Muscle of leg (tissue), 11 donors: ENCODE results near the gene UBE2F. TPM values are rescaled to one million over a fixed set of nuclear protein-coding genes. Genes with fewer than 3 reads are reported as not detected.
A peak's percentile ranks its signal among the peaks of the same experiment; 100 is the strongest.

Source experiments
- DNase-seq: peaks from one replicate; pipeline ENCODE4 v3.0.0; 2013
- H3K27ac ChIP-seq: one replicate; pipeline ENCODE4 v1.5.1; 2013; ENCODE audit warnings: mild to moderate bottlenecking, low read length, control low read depth
- H3K27me3 ChIP-seq: one replicate; pipeline ENCODE4 v1.6.1; 2013; ENCODE audit warnings: low read length; ENCODE audit not compliant: control insufficient read depth, insufficient read depth
- H3K36me3 ChIP-seq: one replicate; pipeline ENCODE4 v1.6.1; 2013; ENCODE audit warnings: low read length; ENCODE audit not compliant: control insufficient read depth, insufficient read depth
- H3K4me1 ChIP-seq: one replicate; pipeline ENCODE4 v1.6.1; 2013; ENCODE audit warnings: low read length; ENCODE audit not compliant: control insufficient read depth, insufficient read depth
- H3K4me3 ChIP-seq: one replicate; pipeline ENCODE4 v1.5.1; 2013; ENCODE audit warnings: low read length, control low read depth
- H3K9me3 ChIP-seq: replicated peaks from 2 replicates; pipeline ENCODE4 v1.6.1; 2013; ENCODE audit warnings: low read depth, low read length; ENCODE audit not compliant: control insufficient read depth
- WGBS: methylation state at CpG from one replicate; pipeline ENCODE4 v1.1.5; 2013; ENCODE audit warnings: missing lambda C conversion rate; ENCODE audit not compliant: insufficient coverage; 5-methylcytosine and 5-hydroxymethylcytosine counted together
- polyA plus RNA-seq, 8 donors: library from polyadenylated mRNA; unstranded; fragments of 120-200 nt; gene quantifications; one replicate each; pipeline versions ENCODE4 v1.2.1 to v1.2.3, GENCODE V29; 2013; ENCODE audit warnings: inconsistent platforms in 1 of 8, low replicate concordance in 1 of 8; ENCODE audit not compliant: insufficient read length in 8 of 8, insufficient read depth in 1 of 8
- total RNA-seq: library from RNA; stranded (reverse); fragments of 120-200 nt; gene quantifications from one replicate; pipeline ENCODE4 v1.2.4, GENCODE V29; 2013

The UBE2F gene
- total and polyA plus RNA-seq, 9 donors, result 31.8 to 42.6 (median 38.7) TPM

DNA sequence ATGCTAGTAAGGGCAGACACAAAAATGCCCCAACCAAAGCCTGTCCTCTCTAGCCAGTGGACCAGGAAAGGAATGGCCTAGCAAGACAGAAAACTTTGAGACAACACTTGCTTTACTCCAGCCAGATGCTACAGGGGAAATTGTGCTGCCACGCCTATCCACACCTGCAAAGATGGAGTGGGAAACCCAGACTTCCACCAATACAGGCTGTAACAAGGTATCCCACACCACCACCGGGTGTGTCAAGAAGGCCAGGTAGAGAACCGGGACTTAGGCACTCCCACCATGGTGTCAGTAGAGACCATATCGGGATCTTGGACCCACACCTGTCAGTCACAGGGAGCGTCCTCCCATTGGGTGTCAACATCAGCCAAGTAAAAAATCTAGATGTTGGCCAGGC is 117.1 kb downstream of the UBE2F start:
- no peak for DNase-seq
- Histone ChIP-seq H3K4me1 (no peaks in the 10 kb centered on the region), H3K36me3 (peaks cover 28% of the 10 kb centered on the region), H3K9me3 (no peaks in the 10 kb centered on the region), H3K4me3 (no peak overlapping the region), H3K27me3 (no peaks in the 10 kb centered on the region), H3K27ac (no peak overlapping the region)
- WGBS, result 88% methylated on average over 4 of the region's 5 CpGs

DNA sequence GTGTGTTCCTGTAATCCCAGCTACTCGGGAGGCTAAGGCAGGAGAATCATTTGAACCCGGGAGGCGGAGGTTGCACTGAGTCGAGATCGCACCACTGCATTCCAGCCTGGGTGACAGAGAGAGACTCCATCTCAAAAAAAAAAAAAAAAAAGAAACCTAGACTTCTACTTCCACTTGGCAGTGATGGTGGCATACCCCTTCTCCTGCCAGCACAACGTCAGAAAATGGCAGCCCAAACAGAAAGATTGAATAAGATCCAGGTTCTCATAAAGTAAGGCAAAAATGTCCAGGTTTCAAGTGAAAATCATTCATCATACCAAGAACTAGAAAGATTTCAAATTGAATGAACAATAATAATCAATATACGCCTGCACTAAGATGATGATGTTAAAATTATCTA is 117.9 kb downstream of the UBE2F start:
- peaks cover 28% of the 10 kb centered on the region for H3K36me3 ChIP-seq
- H3K4me3 ChIP-seq, result no peak overlapping the region
- H3K9me3 ChIP-seq, result no peaks in the 10 kb centered on the region
- no peaks in the 10 kb centered on the region for H3K27me3 ChIP-seq
- H3K4me1 ChIP-seq, result no peaks in the 10 kb centered on the region
- DNase-seq, result no peak
- WGBS, result 83% methylated on average over 1 of the region's 7 CpGs
- H3K27ac ChIP-seq, result no peak overlapping the region

DNA sequence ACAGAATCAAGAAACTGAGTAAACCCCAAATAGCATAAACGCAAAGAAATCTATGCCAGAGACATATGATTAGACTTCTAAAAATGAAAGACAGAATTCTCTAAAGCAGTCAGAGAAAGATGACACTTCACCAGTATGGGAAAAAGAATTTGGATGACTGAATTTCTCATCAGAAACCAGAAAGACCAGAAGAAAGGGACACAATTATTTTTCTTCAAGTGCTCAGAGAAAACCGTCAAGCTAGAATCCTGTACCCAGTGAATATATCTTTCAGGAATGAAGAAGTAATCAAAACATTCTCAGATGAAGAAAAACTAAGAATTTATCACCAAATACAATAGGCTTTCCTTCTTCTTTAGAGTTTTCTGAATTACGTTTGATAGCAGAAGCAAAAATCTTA is 119.1 kb downstream of the UBE2F start:
- Histone ChIP-seq H3K36me3 (peaks cover 25% of the 10 kb centered on the region), H3K27me3 (no peaks in the 10 kb centered on the region), H3K9me3 (no peaks in the 10 kb centered on the region), H3K4me3 (no peak overlapping the region), H3K27ac (no peak overlapping the region), H3K4me1 (no peaks in the 10 kb centered on the region)
- WGBS, result no CpG with 5 or more reads among the region's 3 CpGs
- peak; percentile 25 for DNase-seq

DNA sequence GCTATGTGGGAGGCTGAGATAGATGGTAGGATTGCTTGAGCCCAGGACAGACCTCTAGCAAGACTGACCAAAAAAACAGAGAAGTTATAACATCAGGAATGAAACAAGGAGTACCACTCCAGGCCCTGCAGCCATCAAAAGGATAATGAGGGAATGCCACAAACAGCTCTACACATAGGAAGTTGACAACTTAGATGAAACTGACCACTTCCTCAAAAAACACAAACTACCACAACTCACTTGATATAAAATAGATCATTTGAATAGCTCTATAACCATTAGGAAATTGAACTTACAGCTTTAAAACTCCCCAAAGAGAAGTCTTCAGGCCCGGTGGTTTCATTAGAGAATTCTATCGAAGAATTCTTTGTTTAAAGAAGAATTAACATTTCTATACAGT is 120.4 kb downstream of the UBE2F start:
- Histone ChIP-seq H3K4me1 (no peaks in the 10 kb centered on the region), H3K27me3 (no peaks in the 10 kb centered on the region), H3K9me3 (no peaks in the 10 kb centered on the region), H3K4me3 (no peak overlapping the region), H3K27ac (no peak overlapping the region), H3K36me3 (peaks cover 13% of the 10 kb centered on the region)
- DNase-seq, result no peak
- WGBS, result no CpG with 5 or more reads among the region's 2 CpGs

DNA sequence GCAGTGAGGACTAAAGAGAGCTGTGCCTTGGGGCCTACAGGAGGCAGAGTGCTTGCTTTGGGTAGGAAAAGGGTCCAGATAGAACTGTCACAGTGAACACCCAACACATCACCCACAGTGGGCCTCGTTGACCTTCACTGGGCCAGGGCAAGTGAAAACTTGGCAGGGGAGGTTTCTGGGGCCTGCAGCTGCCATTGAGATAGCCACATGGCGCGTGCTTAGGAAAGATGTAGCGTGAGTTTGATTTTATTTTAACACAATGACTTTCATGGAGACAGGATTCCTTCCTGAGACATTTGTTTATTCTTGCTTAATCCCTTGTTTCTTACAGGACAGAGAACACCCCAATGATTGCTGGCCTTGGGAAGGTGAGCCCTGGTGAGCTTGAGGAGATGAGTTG is 124.1 kb downstream of the UBE2F start:
- Histone ChIP-seq H3K4me3 (no peak overlapping the region), H3K36me3 (peaks cover 4% of the 10 kb centered on the region), H3K27ac (no peak overlapping the region), H3K9me3 (no peaks in the 10 kb centered on the region), H3K4me1 (no peaks in the 10 kb centered on the region), H3K27me3 (no peaks in the 10 kb centered on the region)
- WGBS, result no CpG with 5 or more reads among the region's 4 CpGs
- DNase-seq, result no peak

DNA sequence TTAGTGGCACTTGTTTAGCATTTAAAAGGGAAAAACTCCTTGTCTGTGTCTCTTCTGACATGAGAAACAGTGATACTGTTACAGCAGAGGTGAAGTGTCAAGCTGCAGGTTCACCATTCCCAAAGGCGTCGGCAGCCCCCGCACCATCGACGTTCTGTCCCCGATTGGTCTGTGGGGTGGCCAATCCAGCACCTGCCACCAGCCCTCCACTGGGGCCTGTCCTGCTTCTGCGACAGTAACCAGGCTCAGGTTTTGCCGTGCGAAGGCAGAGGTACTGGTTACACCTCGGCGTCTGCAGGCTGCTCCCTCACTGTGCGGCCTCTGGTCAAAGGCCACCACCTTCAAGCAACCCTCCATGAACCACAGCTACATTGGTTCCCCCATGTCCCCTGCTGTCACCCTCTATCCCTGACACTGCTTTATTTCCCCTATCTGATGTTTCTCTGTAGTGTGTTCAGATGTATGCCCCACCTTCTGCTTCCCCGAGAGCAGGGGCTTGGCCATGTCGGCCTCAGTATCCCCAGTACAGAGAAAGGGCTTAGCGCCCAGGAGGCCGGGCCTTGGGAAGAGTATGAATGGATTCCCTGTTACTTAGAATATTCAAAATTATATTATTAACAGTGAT is 124.7 kb downstream of the UBE2F start:
- Histone ChIP-seq H3K9me3 (no peaks in the 10 kb centered on the region), H3K36me3 (peaks cover 4% of the 10 kb centered on the region), H3K27ac (no peak overlapping the region), H3K27me3 (no peaks in the 10 kb centered on the region), H3K4me3 (no peak overlapping the region), H3K4me1 (no peaks in the 10 kb centered on the region)
- no peak for DNase-seq
- 95% methylated on average over 9 of the region's 16 CpGs for WGBS

Other genes starting within 250 kb of the UBE2F start
- gene RBM44, start 168.2 kb upstream of the UBE2F start, total RNA-seq, result 1.5 TPM
- gene RBM44, start 168.2 kb upstream of the UBE2F start, polyA plus RNA-seq, result 1 to 10 TPM in 1 of 8 donors, under 1 TPM in 7; 0.29 to 1.0 (median 0.53) TPM
- gene RAMP1, start 107.4 kb upstream of the UBE2F start, total RNA-seq, result 41.5 TPM
- 10 to 100 TPM; 25.7 to 62.6 (median 43.2) TPM for gene RAMP1, start 107.4 kb upstream of the UBE2F start, polyA plus RNA-seq
- gene SCLY, start 94.0 kb downstream of the UBE2F start, total RNA-seq, result 8.2 TPM
- gene SCLY, start 94.0 kb downstream of the UBE2F start, polyA plus RNA-seq, result 10 to 100 TPM in 4 of 8 donors, 1 to 10 TPM in 4; 5.3 to 11.6 (median 10.0) TPM
- 2.9 TPM for gene ESPNL, start 133.3 kb downstream of the UBE2F start, total RNA-seq
- gene ESPNL, start 133.3 kb downstream of the UBE2F start, polyA plus RNA-seq, result 1 to 10 TPM in 5 of 8 donors, under 1 TPM in 3; 0.75 to 3.6 (median 1.5) TPM
- 16.2 TPM for gene KLHL30, start 171.7 kb downstream of the UBE2F start, total RNA-seq
- gene KLHL30, start 171.7 kb downstream of the UBE2F start, polyA plus RNA-seq, result 10 to 100 TPM in 7 of 8 donors, 1 to 10 TPM in 1; 9.9 to 18.4 (median 13.3) TPM
- gene ERFE, start 192.0 kb downstream of the UBE2F start, total RNA-seq, result 6.1 TPM
- 10 to 100 TPM in 4 of 8 donors, 1 to 10 TPM in 4; 6.4 to 25.0 (median 10.7) TPM for gene ERFE, start 192.0 kb downstream of the UBE2F start, polyA plus RNA-seq
- gene ILKAP, start 236.7 kb downstream of the UBE2F start, total RNA-seq, result 19.4 TPM
- gene ILKAP, start 236.7 kb downstream of the UBE2F start, polyA plus RNA-seq, result 10 to 100 TPM; 30.9 to 43.8 (median 35.0) TPM